ENCODE results near the gene HGS.

- TF ChIP-seq EZH2 (IDR thresholded peaks at IDR 0.05; ENCODE audit: insufficient read depth, poor library complexity, severe bottlenecking) (no peak), EZH2phosphoT487 (IDR thresholded peaks at IDR 0.05; ENCODE audit: insufficient read depth, low read depth) (no peak)
Observed at GRCh38 chr17:81738801-81739393, 55.1 kb downstream of the HGS start.
